CD14-positive monocyte (primary cell): ENCODE results near the gene FRMPD2. TPM values are rescaled to one million over a fixed set of nuclear protein-coding genes. Genes with fewer than 3 reads are reported as not detected.
"Not testable (repeated sequence)": the region's sequence is repeated elsewhere in the genome, so short reads cannot be mapped to it uniquely, and the experiment has no call there.

Source experiments
- DNase-seq, 3 donors: peaks; one replicate each; pipeline ENCODE4 v3.0.0-alpha.2; 2011 to 2022
- H2AFZ ChIP-seq: 2 replicates; pipeline ENCODE4 v1.6.0; 2012; ENCODE audit warnings: mild to moderate bottlenecking, low read depth, low read length, inconsistent platforms; ENCODE audit not compliant: insufficient read depth, poor library complexity, severe bottlenecking
- H3K27ac ChIP-seq, 2 donors: 1 replicate in 1 of 2; 2 replicates in 1 of 2; pipeline ENCODE4 v1.5.1; 2012 to 2013; ENCODE audit warnings: low read length in 2 of 2, control low read depth in 1 of 2, inconsistent platforms in 1 of 2, low read depth in 1 of 2, mild to moderate bottlenecking in 1 of 2
- H3K27me3 ChIP-seq, 2 donors: one replicate each; pipeline versions ENCODE4 v1.6.0 to v1.6.1; 2011 to 2013; ENCODE audit warnings: low read length in 2 of 2; ENCODE audit not compliant: control insufficient read depth in 2 of 2, insufficient read depth in 2 of 2
- H3K36me3 ChIP-seq, 2 donors: replicated peaks in 1 of 2; 1 replicate in 1 of 2; 2 replicates in 1 of 2; pipeline versions ENCODE4 v1.5.1 to v1.6.1; 2012 to 2013; ENCODE audit warnings: low read length in 2 of 2, control low read depth in 1 of 2, inconsistent platforms in 1 of 2, mild to moderate bottlenecking in 1 of 2; ENCODE audit not compliant: insufficient read depth in 2 of 2, control insufficient read depth in 1 of 2
- H3K4me1 ChIP-seq, 2 donors: 1 replicate in 1 of 2; 2 replicates in 1 of 2; pipeline versions ENCODE4 v1.5.1 to v1.6.1; 2012 to 2013; ENCODE audit warnings: low read length in 2 of 2, control low read depth in 1 of 2, inconsistent platforms in 1 of 2, mild to moderate bottlenecking in 1 of 2, moderate library complexity in 1 of 2; ENCODE audit not compliant: insufficient read depth in 2 of 2, control insufficient read depth in 1 of 2
- H3K4me2 ChIP-seq: replicated peaks from 2 replicates; pipeline ENCODE3; 2012; ENCODE audit warnings: low read length, moderate library complexity, mild to moderate bottlenecking; ENCODE audit not compliant: poor library complexity, severe bottlenecking; ENCODE audit errors: extremely low read depth
- H3K4me3 ChIP-seq, 3 experiments: fragments of 200-600 bp in 1 of 3; sonication (generic) in 1 of 3; replicated peaks in 1 of 3; 1 replicate in 2 of 3; 2 replicates in 1 of 3; pipeline ENCODE4 v1.5.1; 2011 to 2013; ENCODE audit warnings: low read length in 3 of 3, mild to moderate bottlenecking in 3 of 3, control low read depth in 2 of 3, low read depth in 2 of 3, inconsistent platforms in 1 of 3, moderate library complexity in 1 of 3
- H3K79me2 ChIP-seq: 2 replicates; pipeline ENCODE4 v1.6.0; 2012; ENCODE audit warnings: mild to moderate bottlenecking, control low read depth, inconsistent platforms, low read length, moderate library complexity; ENCODE audit not compliant: insufficient read depth
- H3K9ac ChIP-seq: 2 replicates; pipeline ENCODE4 v1.6.0; 2017; ENCODE audit warnings: low read length, mild to moderate bottlenecking; ENCODE audit not compliant: insufficient read depth, poor library complexity, severe bottlenecking
- H3K9me3 ChIP-seq, 2 donors: replicated peaks in 1 of 2; 1 replicate in 1 of 2; 2 replicates in 1 of 2; pipeline versions ENCODE4 v1.5.1 to v1.6.1; 2012 to 2013; ENCODE audit warnings: low read length in 2 of 2, control low read depth in 1 of 2; ENCODE audit not compliant: control insufficient read depth in 1 of 2, insufficient read depth in 1 of 2
- H4K20me1 ChIP-seq: 2 replicates; pipeline ENCODE4 v1.6.0; 2012; ENCODE audit warnings: mild to moderate bottlenecking, low read length, control low read depth, moderate library complexity; ENCODE audit not compliant: insufficient read depth
- H3K27ac Mint-ChIP-seq, 7 donors: one replicate each; pipeline ENCODE4 v1.8.0; 2020; ENCODE audit warnings: mild to moderate bottlenecking in 7 of 7, mixed read lengths in 7 of 7, moderate library complexity in 6 of 7, inconsistent platforms in 2 of 7
- H3K27me3 Mint-ChIP-seq, 3 donors: one replicate each; pipeline ENCODE4 v1.8.0; 2021 to 2022; ENCODE audit warnings: low read depth in 3 of 3, mild to moderate bottlenecking in 3 of 3, mixed read lengths in 3 of 3, moderate library complexity in 3 of 3, inconsistent platforms in 1 of 3
- H3K36me3 Mint-ChIP-seq, 2 donors: one replicate each; pipeline ENCODE4 v1.8.0; 2020; ENCODE audit warnings: mixed read lengths in 2 of 2, inconsistent platforms in 1 of 2, mild to moderate bottlenecking in 1 of 2
- H3K4me1 Mint-ChIP-seq: one replicate; pipeline ENCODE4 v1.8.0; 2020; ENCODE audit warnings: mild to moderate bottlenecking, mixed read lengths
- H3K4me3 Mint-ChIP-seq, 2 donors: one replicate each; pipeline ENCODE4 v1.8.0; 2020; ENCODE audit warnings: mild to moderate bottlenecking in 2 of 2, mixed read lengths in 2 of 2, moderate library complexity in 1 of 2
- H3K9me3 Mint-ChIP-seq, 7 donors: one replicate each; pipeline ENCODE4 v1.8.0; 2020 to 2022; ENCODE audit warnings: mixed read lengths in 7 of 7, mild to moderate bottlenecking in 6 of 7, moderate library complexity in 6 of 7, inconsistent platforms in 2 of 7
- WGBS: methylation state at CpG from one replicate; pipeline ENCODE4 v1.1.5; 2013; ENCODE audit warnings: missing lambda C conversion rate; ENCODE audit not compliant: insufficient coverage; 5-methylcytosine and 5-hydroxymethylcytosine counted together
- intact Hi-C, 2 donors: fragments of 100-400 bp; cut with micrococcal nuclease; formaldehyde crosslinking; loops; one replicate each; pipeline versions ENCODE4 v1.15.0 to v1.15.1; 2023
- polyA plus RNA-seq, 3 donors: library from polyadenylated mRNA; depleted of rRNA in 1 of 3; unstranded in 2 of 3; stranded (reverse) in 1 of 3; fragments of 300-500 nt in 2 of 3; fragments of >200 nt in 1 of 3; fragmentation: Illumina TruSeq in 2 of 3; gene quantifications; 1 replicate in 2 of 3; 2 replicates in 1 of 3; pipeline ENCODE4 v1.2.3, GENCODE V29; 2012 to 2021

The FRMPD2 gene
- polyA plus RNA-seq, 3 donors, result not detected

DNA sequence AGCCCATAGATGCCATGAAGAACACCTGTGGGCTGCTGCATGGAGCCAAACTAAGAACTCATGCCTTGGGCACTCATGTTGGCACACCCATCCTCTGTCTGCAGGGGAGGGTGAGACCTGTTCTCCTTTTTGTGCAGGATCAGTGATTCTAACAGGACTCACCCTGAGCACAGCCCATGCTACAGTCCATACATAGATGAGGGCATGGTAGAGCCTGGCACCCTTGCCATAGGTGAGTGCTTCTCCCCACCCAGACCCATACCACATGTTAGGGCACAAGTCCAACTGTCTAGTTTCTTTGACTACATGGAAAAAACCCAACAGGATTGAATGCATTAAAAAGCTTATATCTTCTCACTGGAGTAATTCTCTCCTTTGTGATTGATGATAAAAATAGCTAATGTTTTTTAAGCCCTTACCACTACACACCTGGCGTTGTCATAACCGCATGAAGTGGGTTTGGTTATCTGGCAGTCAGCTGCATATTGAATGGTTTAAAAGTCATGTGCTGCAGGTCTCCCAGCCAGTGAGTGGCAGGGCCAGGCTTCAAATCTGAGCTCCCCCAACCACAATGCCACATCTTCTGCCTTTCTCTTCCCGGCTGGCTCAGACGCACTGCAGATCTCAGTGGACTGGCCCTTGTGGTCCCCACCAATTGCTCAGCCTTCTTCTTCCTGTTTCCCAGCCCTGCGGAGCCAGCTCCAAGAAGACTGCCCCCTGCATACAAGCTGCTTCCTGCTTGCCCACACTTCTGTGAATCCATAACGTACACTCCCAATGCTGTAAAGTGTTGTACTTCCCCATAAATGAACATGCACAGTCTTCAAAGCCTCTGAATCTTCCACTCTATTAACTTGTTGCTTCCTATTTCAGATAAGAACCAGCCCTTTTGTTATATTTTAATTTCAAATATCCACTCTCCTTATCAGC, 120.0 kb downstream of the FRMPD2 start:
- H3K27me3 Mint-ChIP-seq, H3K4me3 ChIP-seq, H3K4me3 Mint-ChIP-seq, H3K9ac ChIP-seq, H3K27ac Mint-ChIP-seq, H2AFZ ChIP-seq, intact Hi-C loops, H3K79me2 ChIP-seq, H4K20me1 ChIP-seq, H3K36me3 ChIP-seq, H3K27me3 ChIP-seq, H3K9me3 ChIP-seq, H3K4me2 ChIP-seq, H3K4me1 ChIP-seq, H3K4me1 Mint-ChIP-seq, H3K36me3 Mint-ChIP-seq, H3K27ac ChIP-seq, H3K9me3 Mint-ChIP-seq: not testable (repeated sequence)
- 0% methylated on average over 1 of the region's 6 CpGs for WGBS
- peak in 1 of 3 donors; percentile 44 for DNase-seq

DNA sequence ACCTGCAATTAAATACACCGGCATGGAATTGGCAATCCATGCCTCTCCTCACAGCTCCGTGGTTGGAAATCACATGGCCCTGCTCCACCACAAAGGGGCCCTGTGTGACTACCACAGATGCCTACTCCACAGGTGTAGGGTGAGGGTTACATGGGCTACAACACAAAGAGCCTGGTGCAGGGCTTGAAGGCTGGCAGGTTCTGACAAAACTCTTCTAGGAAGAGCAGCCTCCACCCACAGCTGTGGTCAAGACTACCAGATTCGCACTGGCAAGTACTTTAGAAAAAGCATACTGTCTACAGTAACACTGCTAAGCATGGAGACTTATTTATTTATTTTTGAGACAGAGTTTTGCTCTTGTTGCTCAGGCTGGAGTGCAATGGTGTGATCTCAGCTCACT, 126.9 kb downstream of the FRMPD2 start:
- intact Hi-C loops, H2AFZ ChIP-seq, H4K20me1 ChIP-seq, H3K9me3 Mint-ChIP-seq, H3K27ac ChIP-seq, H3K27ac Mint-ChIP-seq, H3K79me2 ChIP-seq, DNase-seq, H3K27me3 Mint-ChIP-seq, H3K27me3 ChIP-seq, H3K4me3 ChIP-seq, H3K9ac ChIP-seq, H3K36me3 Mint-ChIP-seq, H3K4me1 ChIP-seq, H3K4me2 ChIP-seq, H3K36me3 ChIP-seq, H3K4me1 Mint-ChIP-seq, H3K4me3 Mint-ChIP-seq, H3K9me3 ChIP-seq: not testable (repeated sequence)
- no CpG with 5 or more reads among the region's 3 CpGs for WGBS

- H3K4me2 ChIP-seq, H3K4me3 ChIP-seq, H3K4me3 Mint-ChIP-seq, H3K27me3 Mint-ChIP-seq, DNase-seq, H3K9me3 Mint-ChIP-seq, H3K36me3 ChIP-seq, H3K9ac ChIP-seq, intact Hi-C loops, H2AFZ ChIP-seq, H3K9me3 ChIP-seq, H3K27ac ChIP-seq, H3K27me3 ChIP-seq, H3K36me3 Mint-ChIP-seq, H4K20me1 ChIP-seq, H3K79me2 ChIP-seq, H3K4me1 ChIP-seq, H3K27ac Mint-ChIP-seq, H3K4me1 Mint-ChIP-seq: not testable (repeated sequence)
- WGBS, result no CpG with 5 or more reads among the region's 10 CpGs
Observed at GRCh38 chr10:48143721-48144642, 130.5 kb downstream of the FRMPD2 start.

DNA sequence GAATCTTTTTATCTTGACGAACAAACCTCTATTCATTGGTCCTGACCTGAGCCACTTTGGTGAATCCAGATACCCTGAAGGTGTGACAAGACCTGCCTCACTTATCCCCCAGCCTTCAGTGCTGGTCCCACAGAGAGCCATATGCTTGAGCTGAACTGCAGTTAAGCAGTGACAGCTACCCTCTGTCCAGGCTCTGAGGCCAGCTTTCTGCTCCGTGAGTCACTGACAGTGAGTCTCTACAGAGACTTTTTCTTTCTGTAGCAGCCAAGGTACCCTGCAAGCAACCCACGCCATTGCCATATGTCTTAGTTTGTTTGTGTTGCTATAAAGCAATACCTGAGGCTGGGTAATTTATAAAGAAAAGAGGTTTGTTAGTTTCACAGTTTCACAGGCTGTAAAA, 133.5 kb downstream of the FRMPD2 start:
- WGBS, result no CpG with 5 or more reads among the region's 3 CpGs
- H3K27me3 ChIP-seq, H3K4me2 ChIP-seq, H3K9me3 Mint-ChIP-seq, intact Hi-C loops, H2AFZ ChIP-seq, H3K27ac Mint-ChIP-seq, H3K4me3 Mint-ChIP-seq, H3K9ac ChIP-seq, H3K79me2 ChIP-seq, H3K4me1 Mint-ChIP-seq, H3K4me3 ChIP-seq, H3K27ac ChIP-seq, H3K9me3 ChIP-seq, H3K36me3 Mint-ChIP-seq, DNase-seq, H3K4me1 ChIP-seq, H4K20me1 ChIP-seq, H3K36me3 ChIP-seq, H3K27me3 Mint-ChIP-seq: not testable (repeated sequence)
